Measurements from ENCODE around the gene XXYLT1.
"Not testable (repeated sequence)": the region's sequence is repeated elsewhere in the genome, so short reads cannot be mapped to it uniquely, and the experiment has no call there.

The XXYLT1 gene

GRCh38 chr3:195270817-195271409, at the start of gene XXYLT1:
XXYLT1 (minus strand) TSS chr3:195271159; CDS start chr3:195271058, 101 bp downstream.
- DNase-seq (ENCODE audit: low spot score), result peak; percentile 91

GRCh38 chr3:195319060-195319459, 48.1 kb upstream of the XXYLT1 start:
- no peak for DNase-seq (ENCODE audit: low spot score)

- no peak for DNase-seq (ENCODE audit: low spot score)
Measured at GRCh38 chr3:195312714-195313113, 41.8 kb upstream of the XXYLT1 start.

- DNase-seq (ENCODE audit: low spot score), result no peak
Measured at GRCh38 chr3:195307711-195308110, 36.8 kb upstream of the XXYLT1 start.

- no peak for DNase-seq (ENCODE audit: low spot score)
Measured at GRCh38 chr3:195306369-195306768, 35.4 kb upstream of the XXYLT1 start.

DNA sequence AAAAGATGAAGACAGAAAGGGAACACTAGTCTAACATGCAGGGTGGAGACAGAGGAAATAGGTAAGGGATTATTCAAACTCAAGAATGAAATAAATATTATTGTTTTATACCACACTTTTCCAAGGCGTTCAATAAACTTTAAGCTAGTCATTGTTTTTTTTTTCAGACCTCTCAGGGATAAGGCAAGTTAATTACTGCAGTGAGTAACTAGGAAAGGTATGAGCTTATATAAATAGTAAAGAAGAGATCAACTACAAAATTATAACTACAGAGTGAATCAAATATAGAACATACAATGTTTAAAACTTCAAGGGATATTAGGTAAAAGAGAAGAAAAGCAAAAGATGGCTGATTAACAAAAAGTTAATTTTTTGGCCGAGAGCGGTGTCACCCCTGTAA, 31.5 kb upstream of the XXYLT1 start:
- no peak for DNase-seq (ENCODE audit: low spot score)

DNA sequence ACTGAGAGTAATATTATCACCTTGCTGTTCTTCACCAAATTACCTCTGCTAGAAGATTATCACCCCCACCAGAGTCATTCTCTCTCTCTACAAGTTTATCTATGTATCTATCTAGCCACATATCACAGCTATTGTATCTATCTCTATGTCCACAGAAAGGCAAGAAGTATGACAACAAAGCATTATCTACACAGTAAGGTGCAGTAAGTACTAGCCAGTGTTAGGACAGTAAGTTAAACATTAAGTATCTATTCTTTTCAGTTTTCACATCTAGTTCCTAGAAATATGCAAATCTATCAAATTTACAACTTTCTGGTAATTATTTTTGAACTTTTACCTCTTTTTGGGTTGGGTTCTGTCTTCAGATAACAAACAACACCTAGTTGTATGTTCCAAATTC, 26.5 kb upstream of the XXYLT1 start:
- no peak for DNase-seq (ENCODE audit: low spot score)

DNA sequence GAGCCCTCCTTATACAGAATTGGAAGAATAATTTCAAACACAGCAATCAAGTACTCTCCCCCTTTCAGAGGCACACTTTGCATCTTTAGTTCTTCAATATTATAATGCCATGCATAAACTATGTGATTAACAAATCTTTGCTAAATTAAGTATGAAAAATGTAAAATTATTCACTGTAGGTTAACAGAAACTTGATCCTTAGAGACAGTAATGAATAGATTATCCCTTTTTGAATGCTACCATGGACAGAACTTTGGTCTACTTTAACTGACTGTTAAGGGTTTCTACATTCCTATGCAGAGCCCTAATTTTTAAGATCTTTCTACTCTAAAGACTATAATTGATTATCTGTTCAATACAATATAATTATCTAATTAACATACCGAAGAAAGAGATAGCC, 25.7 kb upstream of the XXYLT1 start:
- no peak for DNase-seq (ENCODE audit: low spot score)

DNA sequence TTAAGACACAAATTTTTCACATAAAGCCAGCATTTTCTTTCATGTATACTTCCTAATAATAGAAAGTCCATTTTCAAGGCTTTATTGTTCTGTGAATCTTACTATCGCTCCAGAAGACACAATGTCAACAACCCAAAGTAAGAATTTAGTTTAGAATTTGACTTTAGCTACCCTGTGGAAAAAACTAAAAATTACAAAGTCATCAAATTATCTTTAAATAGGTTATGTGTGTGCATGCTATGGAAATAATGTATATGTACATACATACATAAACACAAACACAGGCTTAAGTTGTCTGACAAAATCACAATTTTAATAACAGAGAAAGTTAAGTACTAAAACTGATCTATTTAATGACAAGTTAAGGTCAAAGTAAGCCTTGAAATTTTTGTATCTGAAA, 20.2 kb upstream of the XXYLT1 start:
- no peak for DNase-seq (ENCODE audit: low spot score)

DNA sequence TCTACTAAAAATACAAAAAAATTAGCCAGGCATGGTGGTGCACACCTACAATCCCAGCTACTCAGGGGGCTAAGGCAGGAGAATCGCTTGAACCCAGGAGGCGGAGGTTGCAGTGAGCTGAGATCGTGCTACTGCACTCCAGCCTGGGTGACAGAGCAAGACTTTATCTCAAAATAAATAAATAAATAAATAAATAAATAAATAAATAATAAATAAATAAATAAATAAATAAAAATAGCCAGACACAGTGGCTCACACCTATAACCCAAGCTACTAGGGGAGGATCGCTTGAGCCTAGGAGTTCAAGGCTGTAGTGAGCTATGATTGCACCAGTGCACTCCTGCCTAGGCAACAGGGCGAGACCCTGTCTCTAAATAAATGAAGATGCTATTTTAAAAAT, 19.7 kb upstream of the XXYLT1 start:
- not testable (repeated sequence) for DNase-seq (ENCODE audit: low spot score)

DNA sequence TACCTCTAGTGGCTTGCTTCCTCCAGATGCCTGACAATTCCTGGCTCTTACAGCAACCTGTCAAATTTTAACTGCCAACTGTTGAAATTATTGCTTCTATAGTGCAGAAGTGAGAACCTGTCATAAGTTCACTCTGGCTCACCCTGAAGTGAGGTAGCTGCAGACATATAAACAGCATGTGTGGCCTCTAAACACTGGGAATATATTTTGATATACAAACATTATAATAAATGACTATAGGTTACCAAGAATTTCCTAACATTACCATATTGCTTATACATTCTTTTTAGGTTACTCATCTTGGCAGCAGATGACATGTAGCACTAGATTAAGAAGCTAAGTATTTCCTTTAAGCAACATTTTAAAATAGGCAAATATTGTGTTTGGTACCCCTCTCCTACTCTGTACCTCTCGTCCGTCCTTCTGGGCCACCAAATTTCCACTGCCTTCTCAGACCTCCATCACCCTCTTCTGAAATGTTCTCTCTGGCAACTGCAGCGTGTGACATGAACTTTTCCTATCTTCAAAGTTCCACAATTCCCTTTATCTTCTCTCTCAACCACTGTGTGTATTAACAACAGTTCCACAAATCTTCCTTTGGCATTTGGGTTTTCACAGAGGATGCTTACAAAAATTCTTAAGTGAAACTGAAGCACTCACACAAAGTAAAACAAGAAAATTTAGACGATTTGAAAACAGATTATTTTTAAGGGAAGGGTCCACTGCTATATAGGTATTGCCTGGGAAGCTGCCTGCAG, 15.3 kb upstream of the XXYLT1 start:
- DNase-seq (ENCODE audit: low spot score), result no peak

DNA sequence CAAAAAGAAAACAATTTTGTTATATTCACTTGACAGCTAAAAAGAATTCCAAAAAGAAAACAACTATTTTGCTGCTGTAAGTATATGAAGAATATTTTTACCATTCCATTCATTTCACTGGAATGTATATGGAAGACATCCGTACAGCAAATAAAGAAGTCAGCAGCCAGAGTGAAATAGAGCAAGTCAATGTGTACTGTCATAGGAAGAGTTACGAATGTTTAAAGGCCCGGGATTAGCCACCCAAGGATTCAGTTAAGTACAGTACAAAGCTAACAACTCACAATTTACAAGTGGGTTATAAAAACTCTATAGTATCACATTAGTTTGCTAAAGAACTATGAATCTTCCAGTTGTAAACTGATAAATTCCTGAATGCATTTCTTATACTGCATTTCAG, 14.4 kb upstream of the XXYLT1 start:
- DNase-seq (ENCODE audit: low spot score), result no peak

DNA sequence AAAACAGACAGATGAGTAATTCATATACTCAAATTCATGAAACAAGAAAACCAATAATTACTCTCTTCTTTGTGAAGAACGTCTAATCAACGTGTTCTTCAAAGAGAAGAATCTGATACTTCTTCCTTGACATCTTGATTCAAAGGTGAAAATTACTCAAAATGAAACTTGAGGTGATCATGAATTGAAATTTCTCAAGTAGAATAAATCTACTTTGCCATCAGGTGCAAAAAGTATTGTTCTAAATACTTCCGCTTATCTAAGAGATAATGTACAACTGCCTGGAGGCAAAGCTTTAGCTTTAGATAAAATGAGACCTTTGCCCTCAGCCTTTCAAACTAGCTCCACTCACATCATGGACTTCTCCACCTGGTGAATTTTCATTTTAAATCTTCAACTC, 13.9 kb upstream of the XXYLT1 start:
- no peak for DNase-seq (ENCODE audit: low spot score)

- DNase-seq (ENCODE audit: low spot score), result no peak
Measured at GRCh38 chr3:195282961-195283360, 12.0 kb upstream of the XXYLT1 start.

- no peak for DNase-seq (ENCODE audit: low spot score)
Measured at GRCh38 chr3:195274259-195274966, 3.5 kb upstream of the XXYLT1 start.

DNA sequence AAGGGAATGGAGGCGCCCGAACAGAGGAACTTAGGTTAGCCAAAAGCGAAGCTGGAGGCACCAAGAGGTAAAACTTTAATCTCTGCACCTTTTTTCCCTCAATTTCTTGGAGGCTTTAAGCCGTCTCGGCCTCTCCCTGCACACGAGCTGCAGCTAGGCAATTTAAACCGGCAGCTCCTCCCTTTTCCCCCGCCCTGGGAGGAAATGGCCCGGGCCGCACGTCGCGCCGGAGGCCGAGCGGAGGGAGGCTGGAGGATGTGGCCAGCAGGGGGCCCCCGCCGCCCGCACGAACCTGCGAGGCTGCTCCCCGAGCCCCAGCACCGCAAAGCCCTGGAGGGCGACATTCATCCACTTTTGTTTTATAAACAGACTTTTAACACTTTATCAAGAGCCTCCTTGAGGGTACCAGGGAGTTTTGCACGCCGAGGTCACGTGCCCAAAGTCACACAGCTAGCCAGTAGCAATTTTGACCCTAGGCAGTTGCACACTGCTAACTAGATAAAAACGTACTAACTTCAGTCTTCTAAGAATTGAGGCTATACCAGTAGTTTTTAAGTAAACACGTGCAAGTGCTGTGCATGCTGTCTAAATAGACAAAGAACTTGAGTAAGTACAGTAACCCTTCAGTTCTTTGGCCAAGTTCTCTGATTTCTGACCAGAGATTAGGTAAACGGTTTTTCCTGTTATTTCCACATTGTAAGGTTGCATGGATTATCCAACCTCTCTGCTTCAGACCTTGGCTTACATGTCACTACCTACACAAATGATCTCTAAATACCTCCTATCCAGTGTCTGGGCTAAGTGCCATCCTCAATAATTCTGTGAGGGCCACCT, 668 bp upstream of the XXYLT1 start:
- peak; percentile 93 for DNase-seq (ENCODE audit: low spot score)

DNA sequence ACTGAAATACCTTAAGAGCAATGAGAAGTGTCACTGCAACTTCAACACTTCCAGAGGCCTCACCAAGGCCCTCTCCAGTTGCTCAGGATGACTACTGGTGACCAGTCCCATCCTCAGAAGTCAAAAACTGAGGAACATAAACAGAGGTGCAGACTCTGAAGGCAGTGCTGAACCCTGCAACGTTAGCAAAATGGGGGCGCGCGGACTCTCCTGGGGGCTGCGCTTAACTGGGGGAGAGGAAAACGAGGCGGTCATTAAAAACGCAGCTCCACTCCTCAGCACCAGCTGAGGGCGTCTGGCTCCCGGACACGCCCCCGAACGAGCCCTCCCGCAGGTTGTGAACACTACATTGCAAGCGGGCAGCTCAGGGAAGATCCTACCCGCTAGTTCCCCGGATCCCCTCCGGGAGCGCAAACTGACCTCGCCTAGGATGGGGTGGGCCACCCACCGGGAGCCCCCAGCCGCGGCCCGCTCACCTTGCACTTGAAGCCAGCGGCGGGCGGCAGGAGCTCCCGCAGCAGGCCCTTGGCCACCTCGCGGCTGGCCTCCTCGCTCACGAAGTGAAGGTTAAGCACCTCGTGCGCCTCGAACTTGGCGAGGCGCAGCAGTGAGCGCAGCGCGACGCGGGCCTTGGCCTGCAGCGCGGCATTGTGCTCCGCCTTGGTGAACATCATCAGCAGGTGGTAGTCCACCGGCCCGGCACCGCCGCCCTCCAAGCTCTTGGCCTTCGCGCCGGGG, 711 bp downstream of the XXYLT1 start:
- peak; percentile 63 for DNase-seq (ENCODE audit: low spot score)

- DNase-seq (ENCODE audit: low spot score), result peak; percentile 32
Measured at GRCh38 chr3:195269375-195270078, 1.4 kb downstream of the XXYLT1 start.

GRCh38 chr3:195268576-195269309, 2.2 kb downstream of the XXYLT1 start:
- no peak for DNase-seq (ENCODE audit: low spot score)

DNA sequence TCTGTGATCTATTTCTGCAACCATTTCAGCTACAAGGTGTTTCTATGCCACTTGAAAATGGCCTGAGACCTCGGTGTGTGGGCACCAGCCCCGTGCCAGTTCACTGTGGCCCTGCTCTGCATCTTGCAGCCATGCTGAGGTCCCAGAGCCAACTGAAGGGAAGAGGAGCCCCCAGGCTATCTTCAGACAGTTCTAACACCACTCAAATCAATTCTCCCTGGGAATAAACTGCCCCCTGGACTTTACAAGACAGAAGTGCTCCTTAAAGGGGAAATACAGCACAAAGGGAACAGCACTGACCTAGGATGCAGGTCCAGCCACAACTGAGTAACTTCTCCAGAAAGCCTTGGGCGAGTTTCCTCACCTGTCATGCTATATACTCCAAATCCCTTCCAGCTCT, 3.9 kb downstream of the XXYLT1 start:
- DNase-seq (ENCODE audit: low spot score), result no peak
